Caco-2 (cell line): ENCODE data around the gene ARMH3. TPM values are rescaled to one million over a fixed set of nuclear protein-coding genes. Genes with fewer than 3 reads are reported as not detected.

Experiments used
- BruUV-seq: library from RNA; stranded (reverse); fragments of 400-500 nt; replicated peaks from 2 replicates; lab custom pipeline; 2021; lab: Mats Ljungman, UMichigan
- CTCF ChIA-PET: fragments of 300-600 bp; sonication (Branson Sonifier 250); formaldehyde crosslinking; loops from one replicate; lab custom pipeline; 2022; ENCODE audit warnings: antibody characterized with exemption; lab: Charles Lee
- POLR2A ChIA-PET: fragments of 300-600 bp; sonication (Branson Sonifier 250); formaldehyde crosslinking; loops from one replicate; lab custom pipeline; 2022; ENCODE audit warnings: antibody characterized with exemption; lab: Charles Lee
- DNase-seq, 2 experiments: peaks; one replicate each; pipeline versions ENCODE4 v3.0.0 to v3.0.0-alpha.2; 2020 to 2022
- H3K27me3 ChIP-seq: replicated peaks from 2 replicates; pipeline ENCODE4 v1.6.0; 2011; ENCODE audit warnings: low read length; ENCODE audit not compliant: control insufficient read depth, insufficient read depth
- H3K36me3 ChIP-seq: 2 replicates; pipeline ENCODE4 v1.5.1; 2011; ENCODE audit warnings: low read length; ENCODE audit not compliant: control insufficient read depth, insufficient read depth
- H3K4me1 ChIP-seq: fragments of 250-450 bp; sonication (Bioruptor Pico); 2 replicates; pipeline ENCODE4 v1.5.1; 2020; ENCODE audit warnings: mild to moderate bottlenecking
- H3K4me3 ChIP-seq: 2 replicates; pipeline ENCODE4 v1.5.1; 2011; ENCODE audit warnings: low read depth, mild to moderate bottlenecking, control low read depth, low read length
- H3K9me3 ChIP-seq: fragments of 250-450 bp; sonication (Bioruptor Pico); 2 replicates; pipeline ENCODE4 v1.5.1; 2020; ENCODE audit warnings: mild to moderate bottlenecking, moderate library complexity
- H3K27ac Mint-ChIP-seq: one replicate; pipeline ENCODE4 v1.8.0; 2022; ENCODE audit warnings: mixed read lengths; ENCODE audit not compliant: unreplicated experiment
- H3K27me3 Mint-ChIP-seq: one replicate; pipeline ENCODE4 v1.8.0; 2022; ENCODE audit warnings: mixed read lengths; ENCODE audit not compliant: insufficient read depth, unreplicated experiment
- H3K36me3 Mint-ChIP-seq: one replicate; pipeline ENCODE4 v1.8.0; 2022; ENCODE audit warnings: mild to moderate bottlenecking, mixed read lengths; ENCODE audit not compliant: insufficient read depth, unreplicated experiment
- H3K4me1 Mint-ChIP-seq: one replicate; pipeline ENCODE4 v1.8.0; 2022; ENCODE audit warnings: low read depth, mixed read lengths; ENCODE audit not compliant: unreplicated experiment
- H3K4me3 Mint-ChIP-seq: one replicate; pipeline ENCODE4 v1.8.0; 2022; ENCODE audit warnings: mild to moderate bottlenecking, moderate library complexity, mixed read lengths; ENCODE audit not compliant: unreplicated experiment
- H3K9me3 Mint-ChIP-seq: one replicate; pipeline ENCODE4 v1.8.0; 2022; ENCODE audit warnings: mixed read lengths; ENCODE audit not compliant: unreplicated experiment
- CTCF ChIP-seq, 2 experiments: fragments of 200-600 bp in 1 of 2; IDR thresholded peaks; 1 replicate in 1 of 2; 2 replicates in 1 of 2; pipeline versions ENCODE4 v1.5.1 to v1.8.0; 2011 to 2022; ENCODE audit warnings: antibody characterized with exemption in 1 of 2, control low read depth in 1 of 2, inconsistent platforms in 1 of 2, low read depth in 1 of 2, low read length in 1 of 2, mild to moderate bottlenecking in 1 of 2, moderate library complexity in 1 of 2; ENCODE audit not compliant: insufficient read depth in 1 of 2, severe bottlenecking in 1 of 2, unreplicated experiment in 1 of 2
- intact Hi-C: fragments of 100-400 bp; cut with micrococcal nuclease; formaldehyde crosslinking; loops from one replicate; pipeline ENCODE4 v1.10.0; 2022; ENCODE audit not compliant: unreplicated experiment
- total RNA-seq: library from RNA; stranded (reverse); gene quantifications from 2 replicates; pipeline ENCODE4 v1.2.3, GENCODE V29; 2022

The ARMH3 gene
- total RNA-seq, 1 experiment from 2014 or later: 17.4 TPM

GRCh38 chr10:101997803-101998202 is 58.2 kb downstream of the ARMH3 start:
- Mint-ChIP-seq H3K27ac (no peak overlapping the region), H3K4me1 (peaks cover 10% of the 10 kb centered on the region), H3K9me3 (no peaks in the 10 kb centered on the region), H3K36me3 (peaks cover 30% of the 10 kb centered on the region), H3K4me3 (no peak overlapping the region), H3K27me3 (no peaks in the 10 kb centered on the region)
- Histone ChIP-seq H3K4me3 (no peak overlapping the region), H3K36me3 (no peaks in the 10 kb centered on the region), H3K27me3 (no peaks in the 10 kb centered on the region), H3K9me3 (no peaks in the 10 kb centered on the region), H3K4me1 (0 out of 2 replicates have a peak, but pooled peaks cover 12% of the 10 kb centered on the region)
- POLR2A ChIA-PET: no interaction called here
- DNase-seq: no peak
- TF ChIP-seq CTCF (IDR thresholded peaks at IDR 0.05; ENCODE audit: insufficient read depth in 1 of 2, low read depth in 1 of 2, low read length in 1 of 2, severe bottlenecking in 1 of 2, unreplicated experiment in 1 of 2): no peak
- intact Hi-C loops: no loop called here
- CTCF ChIA-PET: no interaction called here
- no TSS peak for BruUV-seq

- no peaks in the 10 kb centered on the region for H3K9me3 Mint-ChIP-seq
- H3K36me3 Mint-ChIP-seq: peaks cover 36% of the 10 kb centered on the region
- no peaks in the 10 kb centered on the region for H3K36me3 ChIP-seq
- no peak for TF ChIP-seq CTCF (IDR thresholded peaks at IDR 0.05; ENCODE audit: insufficient read depth in 1 of 2, low read depth in 1 of 2, low read length in 1 of 2, severe bottlenecking in 1 of 2, unreplicated experiment in 1 of 2)
- no peak for DNase-seq
- no peak overlapping the region for H3K4me3 Mint-ChIP-seq
- H3K27me3 ChIP-seq: no peaks in the 10 kb centered on the region
- no peak overlapping the region for H3K4me3 ChIP-seq
- POLR2A ChIA-PET: no interaction called here
- no TSS peak for BruUV-seq
- CTCF ChIA-PET: interaction anchor here (1.3 kb wide), 1 partner anchor 15 kb away, joined by 11 read pairs; no protein-coding TSS in a partner anchor
- no peaks in the 10 kb centered on the region for H3K9me3 ChIP-seq
- no peaks in the 10 kb centered on the region for H3K27me3 Mint-ChIP-seq
- H3K4me1 Mint-ChIP-seq: peaks cover 10% of the 10 kb centered on the region
- 0 out of 2 replicates have a peak, but pooled peaks cover 12% of the 10 kb centered on the region for H3K4me1 ChIP-seq
- no peak overlapping the region for H3K27ac Mint-ChIP-seq
- intact Hi-C loops: no loop called here
These were observed 60.4 kb downstream of the ARMH3 start for GRCh38 chr10:101995451-101996063.

GRCh38 chr10:101993651-101994200 is 62.2 kb downstream of the ARMH3 start:
- TF ChIP-seq CTCF (IDR thresholded peaks at IDR 0.05; ENCODE audit: insufficient read depth in 1 of 2, low read depth in 1 of 2, low read length in 1 of 2, severe bottlenecking in 1 of 2, unreplicated experiment in 1 of 2): no peak
- no peaks in the 10 kb centered on the region for H3K27me3 Mint-ChIP-seq
- intact Hi-C loops: no loop called here
- H3K9me3 Mint-ChIP-seq: no peaks in the 10 kb centered on the region
- no peak overlapping the region for H3K27ac Mint-ChIP-seq
- peaks cover 46% of the 10 kb centered on the region for H3K36me3 Mint-ChIP-seq
- no peak overlapping the region for H3K4me3 ChIP-seq
- ChIA-PET CTCF (interaction anchor here (0.7 kb wide), 1 partner anchor 142 kb away, joined by 5 read pairs; no protein-coding TSS in a partner anchor), POLR2A (no interaction called here)
- no peak overlapping the region for H3K4me3 Mint-ChIP-seq
- peaks cover 10% of the 10 kb centered on the region for H3K4me1 Mint-ChIP-seq
- no peaks in the 10 kb centered on the region for H3K27me3 ChIP-seq
- 0 out of 2 replicates have a peak, but pooled peaks cover 12% of the 10 kb centered on the region for H3K4me1 ChIP-seq
- DNase-seq: no peak
- no peaks in the 10 kb centered on the region for H3K9me3 ChIP-seq
- no TSS peak for BruUV-seq
- H3K36me3 ChIP-seq: no peaks in the 10 kb centered on the region
